Activated T-helper 2 cell treated with anti-CD3 and anti-CD28 coated beads, Interferon-gamma antibody, Interleukin-2, Interleukin-4, amounts not matched to agents 10 μg/mL and 5 μg/mL and 100 μg/mL, durations not matched to agents 14 hours and 24 hours and 36 hours (primary cell): ENCODE data around the gene ATP5PF. TPM values are rescaled to one million over a fixed set of nuclear protein-coding genes. Genes with fewer than 3 reads are reported as not detected.
"Not testable (repeated sequence)": the region's sequence is repeated elsewhere in the genome, so short reads cannot be mapped to it uniquely, and the experiment has no call there.

Source experiments
- DNase-seq: peaks from one replicate; pipeline ENCODE4 v3.0.0; 2021; ENCODE audit warnings: low spot score
- H3K27ac Mint-ChIP-seq: one replicate; pipeline ENCODE4 v1.8.0; 2021; ENCODE audit warnings: mixed read lengths
- H3K27me3 Mint-ChIP-seq: one replicate; pipeline ENCODE4 v1.8.0; 2021; ENCODE audit warnings: low read depth, mixed read lengths
- H3K36me3 Mint-ChIP-seq: one replicate; pipeline ENCODE4 v1.8.0; 2021; ENCODE audit warnings: low read depth, mixed read lengths
- H3K4me1 Mint-ChIP-seq: one replicate; pipeline ENCODE4 v1.8.0; 2021; ENCODE audit warnings: low read depth, mixed read lengths
- H3K4me3 Mint-ChIP-seq: one replicate; pipeline ENCODE4 v1.8.0; 2021; ENCODE audit warnings: low read depth, mild to moderate bottlenecking, moderate library complexity, mixed read lengths
- H3K9me3 Mint-ChIP-seq: one replicate; pipeline ENCODE4 v1.8.0; 2021; ENCODE audit warnings: mixed read lengths
- intact Hi-C: fragments of 100-400 bp; cut with micrococcal nuclease; formaldehyde crosslinking; loops from one replicate; pipeline ENCODE4 v1.15.1; 2023
- total RNA-seq: library from RNA; stranded (reverse); gene quantifications from 2 replicates; pipeline ENCODE4 v1.2.3, GENCODE V29; 2022

The ATP5PF gene
- total RNA-seq, 1 donor from 2014 or later, result 163 TPM

- Mint-ChIP-seq H3K27me3 (no peaks in the 10 kb centered on the region), H3K27ac (no peak overlapping the region)
Measured at GRCh38 chr21:25750085-25750484, 15.4 kb upstream of the ATP5PF start.

DNA sequence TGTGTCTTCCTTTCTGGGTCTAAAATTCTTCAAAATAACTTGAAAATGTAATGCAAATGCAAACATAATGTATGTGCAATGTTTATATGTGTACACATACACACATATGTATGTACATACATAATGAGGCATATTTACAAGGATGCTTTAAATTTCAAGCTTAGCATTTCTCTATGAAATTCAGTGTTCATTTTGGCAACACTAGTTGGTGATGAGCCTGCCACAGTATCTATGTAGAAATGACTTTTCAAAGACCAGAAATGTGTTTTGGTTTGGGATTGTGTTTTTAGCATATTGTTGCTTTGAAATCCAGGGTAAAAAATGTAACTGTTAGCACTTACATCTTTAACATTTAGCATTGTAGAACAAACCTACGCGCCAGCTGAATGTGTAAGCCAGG lies 10.2 kb upstream of the ATP5PF start:
- Mint-ChIP-seq H3K27ac (no peak overlapping the region), H3K4me3 (no peak overlapping the region), H3K36me3 (peaks cover 39% of the 10 kb centered on the region), H3K4me1 (peaks cover 2% of the 10 kb centered on the region), H3K9me3 (no peaks in the 10 kb centered on the region), H3K27me3 (no peaks in the 10 kb centered on the region)
- no peak for DNase-seq
- intact Hi-C loops, result no loop called here

More at GRCh38 chr21:25750085-25750484, 15.4 kb upstream of the ATP5PF start:
- Mint-ChIP-seq H3K9me3 (no peaks in the 10 kb centered on the region), H3K4me3 (no peak overlapping the region), H3K4me1 (peaks cover 5% of the 10 kb centered on the region), H3K36me3 (peaks cover 50% of the 10 kb centered on the region)
- DNase-seq, result no peak
- intact Hi-C loops, result loop anchor here (1.0 kb wide), 1 partner anchor 14 kb away; no protein-coding TSS in a partner anchor

GRCh38 chr21:25742900-25743299 lies 8.2 kb upstream of the ATP5PF start:
- Mint-ChIP-seq H3K27ac (no peak overlapping the region), H3K27me3 (no peaks in the 10 kb centered on the region), H3K9me3 (no peaks in the 10 kb centered on the region), H3K4me3 (no peak overlapping the region), H3K36me3 (peaks cover 30% of the 10 kb centered on the region), H3K4me1 (peaks cover 10% of the 10 kb centered on the region)
- DNase-seq, result no peak
- intact Hi-C loops, result no loop called here

DNA sequence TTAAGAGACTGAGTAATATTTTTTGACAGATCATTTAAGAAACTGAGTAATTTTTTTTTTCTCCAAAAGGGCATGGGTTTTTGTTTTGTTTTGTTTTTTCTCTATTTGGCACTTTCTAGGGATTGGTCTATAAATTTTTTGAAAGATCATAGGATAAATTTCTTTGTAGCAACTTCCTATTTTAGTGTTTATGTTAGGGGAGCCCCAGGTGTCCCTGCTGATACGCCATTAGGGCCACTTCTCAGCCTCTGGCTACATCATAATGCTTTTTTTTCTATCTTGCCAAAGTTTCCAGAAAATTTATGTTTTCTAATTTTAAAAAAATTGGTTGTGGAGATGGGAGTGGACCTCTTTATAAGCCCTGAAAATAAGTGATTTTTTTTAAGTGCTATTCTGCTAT lies 2.7 kb upstream of the ATP5PF start:
- Mint-ChIP-seq H3K27ac (no peak overlapping the region), H3K36me3 (peaks cover 33% of the 10 kb centered on the region), H3K4me1 (peaks cover 36% of the 10 kb centered on the region), H3K9me3 (no peaks in the 10 kb centered on the region), H3K27me3 (no peaks in the 10 kb centered on the region), H3K4me3 (no peak overlapping the region)
- no peak for DNase-seq
- intact Hi-C loops, result loop anchor here (10.0 kb wide), 2 partner anchors 313 to 1107 kb away; partner anchors contain the start of gene ADAMTS1

DNA sequence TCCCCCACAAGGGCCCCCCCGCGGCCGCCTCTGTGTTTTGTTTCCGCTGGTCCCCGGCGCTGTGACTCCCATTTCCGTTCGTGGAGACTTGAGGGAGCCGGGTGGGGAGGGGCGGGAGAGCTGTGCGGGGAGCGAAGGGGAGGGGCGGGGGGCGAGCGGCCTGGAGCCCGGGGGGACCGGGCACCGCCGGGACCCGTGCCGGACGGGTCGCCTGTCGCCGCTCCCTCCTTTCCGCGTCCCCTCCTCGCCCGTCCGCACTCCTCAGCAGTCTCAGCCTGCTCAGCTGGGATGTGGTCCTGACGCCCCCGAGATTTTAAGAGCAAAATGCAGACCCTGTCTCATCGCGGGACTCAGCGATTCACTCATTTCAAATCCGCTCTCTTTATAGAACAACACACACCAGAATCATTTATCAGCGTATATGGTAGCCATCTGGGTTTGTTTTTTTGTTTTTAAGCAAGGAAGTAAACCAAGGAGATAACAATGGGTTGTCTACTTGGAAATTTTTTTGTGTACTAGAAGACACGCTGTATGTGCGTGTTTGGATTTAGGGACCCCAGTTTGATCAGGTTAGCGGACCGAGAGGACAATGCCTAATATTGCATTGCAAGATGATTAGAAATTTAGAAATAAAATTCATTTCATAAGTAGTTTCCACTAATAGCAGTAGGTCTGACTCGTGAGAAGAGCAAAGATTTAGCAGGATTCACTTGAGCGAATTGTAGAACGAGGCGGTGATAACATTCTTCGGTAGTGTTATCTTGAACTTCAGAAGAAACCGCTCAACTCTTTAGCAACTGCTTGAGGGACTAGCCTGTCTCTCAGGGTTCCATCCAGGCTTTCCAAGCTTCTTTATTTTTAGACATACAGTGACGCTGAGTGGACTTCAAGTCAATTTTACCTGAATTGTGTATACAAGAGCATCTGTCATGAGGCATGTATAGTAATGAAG lies 1.2 kb upstream of the ATP5PF start:
- Mint-ChIP-seq H3K4me3 (peak overlapping the region; percentile 99), H3K27ac (peak overlapping the region; percentile 100), H3K27me3 (no peaks in the 10 kb centered on the region), H3K9me3 (no peaks in the 10 kb centered on the region), H3K36me3 (peaks cover 33% of the 10 kb centered on the region), H3K4me1 (peaks cover 34% of the 10 kb centered on the region)
- intact Hi-C loops, result loop anchor here (1.0 to 10.0 kb wide), 7 partner anchors 14 to 1109 kb away; partner anchors contain the start of genes ADAMTS1, APP and MRPL39
- DNase-seq, result no peak

DNA sequence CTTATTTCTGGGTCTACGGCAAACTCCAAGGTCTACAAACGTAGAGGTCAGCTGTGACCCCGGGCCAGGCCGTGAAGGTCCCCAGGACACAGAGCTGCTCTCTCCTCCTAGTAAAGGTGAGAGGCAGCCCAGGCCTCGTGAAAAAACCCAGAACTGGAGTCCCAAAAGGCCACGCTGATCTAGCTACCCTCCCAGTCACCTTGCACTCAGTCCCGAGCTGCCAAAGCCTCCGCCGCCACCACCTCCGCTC lies 125 bp downstream of the ATP5PF start:
- intact Hi-C loops, result loop anchor here (2.0 to 10.0 kb wide), 5 partner anchors 26 to 1110 kb away; partner anchors contain the start of genes ADAMTS1 and APP
- Mint-ChIP-seq H3K36me3 (peaks cover 39% of the 10 kb centered on the region), H3K4me1 (peaks cover 34% of the 10 kb centered on the region), H3K4me3 (peak overlapping the region; percentile 99), H3K27me3 (no peaks in the 10 kb centered on the region), H3K27ac (peak overlapping the region; percentile 100), H3K9me3 (no peaks in the 10 kb centered on the region)
- DNase-seq, result no peak

DNA sequence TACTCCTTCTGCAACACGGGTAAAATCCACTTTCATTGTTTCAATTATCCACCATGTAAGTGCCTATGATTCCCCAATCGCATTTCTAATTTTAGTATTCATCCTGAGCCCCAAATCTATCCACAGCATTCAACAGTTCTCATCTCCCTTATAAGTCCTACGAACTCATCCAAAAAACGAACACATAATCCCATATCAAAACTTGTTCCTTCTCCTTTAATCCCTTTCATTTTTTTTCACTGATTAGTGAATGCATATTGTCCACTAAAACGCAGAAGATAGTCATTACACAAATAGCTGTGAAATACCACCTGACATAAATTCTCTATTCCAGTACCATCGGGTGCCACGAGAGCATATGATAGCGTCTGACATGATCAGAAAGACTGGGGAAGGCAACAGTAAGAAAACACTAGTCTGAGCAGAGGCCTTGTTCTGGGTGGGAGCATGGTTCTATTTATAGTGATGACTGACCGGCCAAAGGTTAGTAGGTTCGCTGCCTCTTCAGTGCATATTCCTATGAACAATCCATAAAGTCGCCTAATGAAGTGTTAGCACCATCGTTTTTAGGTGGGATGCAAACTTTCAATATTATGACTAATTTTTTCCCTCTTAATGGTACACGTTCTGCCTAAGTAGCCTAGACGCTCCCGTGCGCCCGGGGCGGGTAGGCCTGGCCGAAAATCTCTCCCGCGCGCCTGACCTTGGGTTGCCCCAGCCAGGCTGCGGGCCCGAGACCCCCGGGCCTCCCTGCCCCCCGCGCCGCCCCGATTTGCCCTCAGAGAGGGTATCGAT lies 648 bp downstream of the ATP5PF start:
- Mint-ChIP-seq H3K27me3 (no peaks in the 10 kb centered on the region), H3K4me3 (peak overlapping the region; percentile 99), H3K9me3 (no peaks in the 10 kb centered on the region), H3K36me3 (peaks cover 39% of the 10 kb centered on the region), H3K27ac (peak overlapping the region; percentile 100), H3K4me1 (peaks cover 33% of the 10 kb centered on the region)
- no peak for DNase-seq
- intact Hi-C loops, result loop anchor here (2.0 to 10.0 kb wide), 5 partner anchors 25 to 1111 kb away; partner anchors contain the start of genes ADAMTS1 and APP

- intact Hi-C loops, result loop anchor here (10.0 kb wide), 2 partner anchors 307 to 1113 kb away; partner anchors contain the start of gene ADAMTS1
Measured at GRCh38 chr21:25732091-25732760, 2.5 kb downstream of the ATP5PF start.

DNA sequence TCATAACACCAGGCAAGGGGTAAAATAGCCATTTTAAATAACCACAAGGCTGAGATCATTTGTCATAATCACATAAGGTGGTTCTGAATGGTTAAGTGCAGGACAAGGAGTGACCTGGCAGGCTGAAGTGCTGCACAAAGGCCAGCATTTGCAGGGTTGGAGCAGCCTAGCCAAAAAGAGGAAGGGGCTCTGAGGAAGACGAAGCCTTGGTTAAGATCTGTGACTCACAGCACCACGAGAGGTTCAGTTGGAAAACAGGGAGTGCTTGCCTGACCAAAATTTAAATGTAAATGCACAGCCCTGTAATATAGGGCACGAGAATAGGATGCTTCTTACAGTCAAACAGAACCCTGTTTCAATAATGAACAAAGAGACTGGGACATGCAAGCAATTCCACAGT lies 12.1 kb downstream of the ATP5PF start:
- H3K4me3 Mint-ChIP-seq, result no peak overlapping the region
- no peaks in the 10 kb centered on the region for H3K9me3 Mint-ChIP-seq
- intact Hi-C loops, result no loop called here
- DNase-seq, result no peak
- H3K27ac Mint-ChIP-seq, result no peak overlapping the region
- no peaks in the 10 kb centered on the region for H3K4me1 Mint-ChIP-seq
- H3K27me3 Mint-ChIP-seq, result no peaks in the 10 kb centered on the region
- peaks cover 60% of the 10 kb centered on the region for H3K36me3 Mint-ChIP-seq

More at GRCh38 chr21:25732091-25732760, 2.5 kb downstream of the ATP5PF start:
- Mint-ChIP-seq H3K9me3 (no peaks in the 10 kb centered on the region), H3K4me1 (peaks cover 26% of the 10 kb centered on the region), H3K27ac (no peak overlapping the region), H3K27me3 (no peaks in the 10 kb centered on the region), H3K36me3 (peaks cover 54% of the 10 kb centered on the region), H3K4me3 (peak overlapping the region; percentile 23)
- DNase-seq, result no peak

GRCh38 chr21:25721987-25722386 lies 12.7 kb downstream of the ATP5PF start:
- intact Hi-C loops, result no loop called here
- Mint-ChIP-seq H3K4me3 (no peak overlapping the region), H3K4me1 (no peaks in the 10 kb centered on the region), H3K36me3 (peaks cover 53% of the 10 kb centered on the region), H3K9me3 (no peaks in the 10 kb centered on the region), H3K27me3 (no peaks in the 10 kb centered on the region), H3K27ac (no peak overlapping the region)
- no peak for DNase-seq

DNA sequence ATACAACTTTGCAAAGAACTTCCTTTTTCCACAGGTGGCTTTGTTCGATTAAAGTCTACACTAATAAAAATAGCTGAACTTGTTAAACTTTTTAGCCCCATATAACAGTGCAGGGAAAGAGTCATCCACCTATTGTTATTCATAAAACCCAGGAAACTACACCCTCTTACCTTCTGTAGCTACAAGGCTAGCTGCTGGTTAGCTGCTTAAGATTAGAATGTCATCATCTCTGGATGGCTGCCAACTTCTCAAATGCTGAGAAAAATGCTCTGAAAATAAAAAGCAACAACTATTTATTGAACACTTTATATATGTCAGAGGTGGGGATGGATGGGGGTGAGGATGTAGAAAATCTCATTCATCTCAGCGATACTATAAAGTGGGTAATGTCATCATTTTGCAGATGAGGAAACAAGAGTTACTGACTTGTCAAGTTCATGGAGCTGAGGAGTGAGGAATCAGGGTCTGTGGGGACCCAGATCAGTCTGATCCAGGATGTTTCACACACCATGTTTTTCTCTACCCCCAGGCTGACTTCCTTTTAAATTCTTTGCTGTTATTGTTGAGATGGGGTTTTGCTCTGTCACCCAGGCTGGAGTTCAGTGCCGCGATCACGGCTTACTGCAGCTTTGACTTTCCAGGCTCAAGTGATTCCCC lies 17.1 kb downstream of the ATP5PF start:
- H3K9me3 Mint-ChIP-seq, result no peaks in the 10 kb centered on the region
- H3K36me3 Mint-ChIP-seq, result peaks cover 19% of the 10 kb centered on the region
- no peak for DNase-seq
- H3K4me1 Mint-ChIP-seq, result peaks cover 3% of the 10 kb centered on the region
- H3K4me3 Mint-ChIP-seq, result no peak overlapping the region
- no peak overlapping the region for H3K27ac Mint-ChIP-seq
- intact Hi-C loops, result no loop called here
- no peaks in the 10 kb centered on the region for H3K27me3 Mint-ChIP-seq

DNA sequence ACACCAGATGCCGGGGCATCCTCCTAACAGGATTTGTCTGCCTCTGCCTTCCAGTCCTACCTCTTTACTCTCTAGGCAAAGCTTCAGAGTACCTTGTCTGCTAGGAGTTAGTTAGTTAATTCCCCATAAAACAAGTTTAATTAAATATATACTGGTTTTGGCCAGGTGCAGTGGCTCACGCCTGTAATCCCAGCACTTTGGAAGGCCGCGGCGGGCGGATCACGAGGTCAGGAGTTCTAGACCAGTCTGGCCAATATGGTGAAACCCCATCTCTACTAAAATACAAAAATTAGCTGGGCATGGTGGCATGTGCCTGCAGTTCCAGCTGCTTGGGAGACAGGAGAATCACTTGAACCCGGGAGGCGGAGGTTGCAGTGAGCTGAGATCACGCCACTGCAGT lies 20.6 kb downstream of the ATP5PF start:
- H3K27ac Mint-ChIP-seq, H3K4me3 Mint-ChIP-seq, intact Hi-C loops, H3K4me1 Mint-ChIP-seq, H3K36me3 Mint-ChIP-seq, H3K9me3 Mint-ChIP-seq, DNase-seq, H3K27me3 Mint-ChIP-seq: not testable (repeated sequence)
